Activated T-cell treated with anti-CD3 and anti-CD28 coated beads, Interleukin-2, amount 50 U/mL, for 72 hours (primary cell): ENCODE measurements around the gene MRM2. TPM values are rescaled to one million over a fixed set of nuclear protein-coding genes. Genes with fewer than 3 reads are reported as not detected.

Source experiments
- ATAC-seq, 2 donors: fragments of 150-1000 bp; cut with Tn5 transposase; replicated peaks in 1 of 2; 2 replicates each; pipeline ENCODE4 v1.10.0; 2021; ENCODE audit warnings: moderate library complexity in 2 of 2, mild to moderate bottlenecking in 1 of 2
- DNase-seq, 2 donors: peaks; one replicate each; pipeline ENCODE4 v3.0.0; 2021 to 2022; ENCODE audit warnings: mixed read lengths in 1 of 2
- H3K27ac Mint-ChIP-seq: one replicate; pipeline ENCODE4 v1.8.0; 2022; ENCODE audit warnings: mild to moderate bottlenecking, moderate library complexity, mixed read lengths
- H3K27me3 Mint-ChIP-seq: one replicate; pipeline ENCODE4 v1.8.0; 2022; ENCODE audit warnings: low read depth, mixed read lengths
- H3K36me3 Mint-ChIP-seq, 2 donors: one replicate each; pipeline ENCODE4 v1.8.0; 2022; ENCODE audit warnings: mixed read lengths in 2 of 2, mild to moderate bottlenecking in 1 of 2; ENCODE audit not compliant: insufficient read depth in 2 of 2
- H3K4me1 Mint-ChIP-seq: one replicate; pipeline ENCODE4 v1.8.0; 2022; ENCODE audit warnings: low read depth, mixed read lengths
- H3K4me3 Mint-ChIP-seq, 2 donors: one replicate each; pipeline ENCODE4 v1.8.0; 2022; ENCODE audit warnings: mild to moderate bottlenecking in 2 of 2, mixed read lengths in 2 of 2, moderate library complexity in 2 of 2
- H3K9me3 Mint-ChIP-seq, 2 donors: one replicate each; pipeline ENCODE4 v1.8.0; 2022; ENCODE audit warnings: mixed read lengths in 2 of 2
- total RNA-seq, 2 donors: library from RNA; stranded (reverse); gene quantifications; one replicate each; pipeline ENCODE4 v1.2.3, GENCODE V29; 2022

The MRM2 gene
- total RNA-seq, 2 donors from 2014 or later, result 31.7 to 39.9 TPM

- DNase-seq (no peak), ATAC-seq (peak in 1 of 2 donors; percentile 6)
- no peak overlapping the region for H3K27ac Mint-ChIP-seq
Observed at GRCh38 chr7:2209961-2210323, 32.1 kb downstream of the MRM2 start.

GRCh38 chr7:2209146-2209960 is 32.7 kb downstream of the MRM2 start:
- Mint-ChIP-seq H3K4me1 (peaks cover 5% of the 10 kb centered on the region), H3K4me3 (no peak overlapping the region), H3K27ac (no peak overlapping the region), H3K36me3 (peaks cover 4 to 12% of the 10 kb centered on the region in 2 donors), H3K9me3 (no peaks in the 10 kb centered on the region), H3K27me3 (no peaks in the 10 kb centered on the region)
- peak; percentile 50 to 59 for ATAC-seq
- DNase-seq, result peak; percentile 50 to 57

More at GRCh38 chr7:2209961-2210323, 32.1 kb downstream of the MRM2 start:
- H3K36me3 Mint-ChIP-seq, result peaks cover 4 to 12% of the 10 kb centered on the region in 2 donors
- H3K27me3 Mint-ChIP-seq, result no peaks in the 10 kb centered on the region
- H3K9me3 Mint-ChIP-seq, result no peaks in the 10 kb centered on the region
- no peak overlapping the region for H3K4me3 Mint-ChIP-seq
- H3K4me1 Mint-ChIP-seq, result peaks cover 5% of the 10 kb centered on the region

GRCh38 chr7:2208712-2209111 is 33.3 kb downstream of the MRM2 start:
- Mint-ChIP-seq H3K4me1 (peaks cover 5% of the 10 kb centered on the region), H3K27me3 (no peaks in the 10 kb centered on the region), H3K27ac (no peak overlapping the region), H3K4me3 (no peak overlapping the region), H3K36me3 (peaks cover 4 to 12% of the 10 kb centered on the region in 2 donors), H3K9me3 (no peaks in the 10 kb centered on the region)
- ATAC-seq (no peak), DNase-seq (no peak)

- ATAC-seq, result no peak
- H3K4me3 Mint-ChIP-seq, result no peak overlapping the region
- H3K27ac Mint-ChIP-seq, result no peak overlapping the region
- H3K36me3 Mint-ChIP-seq, result peaks cover 2 to 4% of the 10 kb centered on the region in 2 donors
- no peak for DNase-seq
- no peaks in the 10 kb centered on the region for H3K27me3 Mint-ChIP-seq
- peaks cover 5% of the 10 kb centered on the region for H3K4me1 Mint-ChIP-seq
- H3K9me3 Mint-ChIP-seq, result no peaks in the 10 kb centered on the region
Observed at GRCh38 chr7:2205036-2205780, 36.8 kb downstream of the MRM2 start.

GRCh38 chr7:2204446-2204845 is 37.6 kb downstream of the MRM2 start:
- H3K4me3 Mint-ChIP-seq, result no peak overlapping the region
- no peak for DNase-seq
- H3K36me3 Mint-ChIP-seq, result peaks cover 2 to 6% of the 10 kb centered on the region in 2 donors
- H3K9me3 Mint-ChIP-seq, result no peaks in the 10 kb centered on the region
- no peaks in the 10 kb centered on the region for H3K27me3 Mint-ChIP-seq
- ATAC-seq, result no peak
- no peaks in the 10 kb centered on the region for H3K4me1 Mint-ChIP-seq
- no peak overlapping the region for H3K27ac Mint-ChIP-seq

GRCh38 chr7:2203766-2204300 is 38.2 kb downstream of the MRM2 start:
- DNase-seq (no peak), ATAC-seq (no peak)
- Mint-ChIP-seq H3K4me3 (no peak overlapping the region), H3K4me1 (no peaks in the 10 kb centered on the region), H3K9me3 (no peaks in the 10 kb centered on the region), H3K36me3 (peaks cover under 1 to 8% of the 10 kb centered on the region in 2 donors), H3K27me3 (no peaks in the 10 kb centered on the region), H3K27ac (no peak overlapping the region)

GRCh38 chr7:2202901-2203765 is 38.9 kb downstream of the MRM2 start:
- ATAC-seq, result no peak
- Mint-ChIP-seq H3K4me3 (no peak overlapping the region), H3K27ac (no peak overlapping the region)

GRCh38 chr7:2202361-2202761 is 39.6 kb downstream of the MRM2 start:
- no peak for DNase-seq
- H3K4me1 Mint-ChIP-seq, result no peaks in the 10 kb centered on the region
- H3K27ac Mint-ChIP-seq, result no peak overlapping the region
- no peak for ATAC-seq
- H3K4me3 Mint-ChIP-seq, result no peak overlapping the region
- H3K9me3 Mint-ChIP-seq, result no peaks in the 10 kb centered on the region
- peaks cover 0 to 7% of the 10 kb centered on the region in 2 donors for H3K36me3 Mint-ChIP-seq
- no peaks in the 10 kb centered on the region for H3K27me3 Mint-ChIP-seq

More at GRCh38 chr7:2202901-2203765, 38.9 kb downstream of the MRM2 start:
- H3K27me3 Mint-ChIP-seq, result no peaks in the 10 kb centered on the region
- H3K9me3 Mint-ChIP-seq, result no peaks in the 10 kb centered on the region
- H3K4me1 Mint-ChIP-seq, result no peaks in the 10 kb centered on the region
- H3K36me3 Mint-ChIP-seq, result peaks cover 0 to 6% of the 10 kb centered on the region in 2 donors
- DNase-seq, result no peak

GRCh38 chr7:2201686-2202360 is 40.2 kb downstream of the MRM2 start:
- Mint-ChIP-seq H3K27ac (no peak overlapping the region), H3K9me3 (no peaks in the 10 kb centered on the region), H3K4me3 (no peak overlapping the region), H3K4me1 (no peaks in the 10 kb centered on the region), H3K27me3 (no peaks in the 10 kb centered on the region), H3K36me3 (peaks cover 0 to 11% of the 10 kb centered on the region in 2 donors)
- ATAC-seq, result no peak
- DNase-seq, result no peak

GRCh38 chr7:2201128-2201527 is 40.9 kb downstream of the MRM2 start:
- no peak overlapping the region for H3K4me3 Mint-ChIP-seq
- H3K9me3 Mint-ChIP-seq, result peaks cover 0 to 2% of the 10 kb centered on the region in 2 donors

GRCh38 chr7:2200584-2200980 is 41.4 kb downstream of the MRM2 start:
- H3K4me3 Mint-ChIP-seq, result no peak overlapping the region
- peaks cover 8 to 13% of the 10 kb centered on the region in 2 donors for H3K36me3 Mint-ChIP-seq
- H3K4me1 Mint-ChIP-seq, result no peaks in the 10 kb centered on the region
- no peak for DNase-seq
- H3K27ac Mint-ChIP-seq, result no peak overlapping the region
- H3K27me3 Mint-ChIP-seq, result no peaks in the 10 kb centered on the region
- ATAC-seq, result no peak
- H3K9me3 Mint-ChIP-seq, result peaks cover 0 to 2% of the 10 kb centered on the region in 2 donors

More at GRCh38 chr7:2201128-2201527, 40.9 kb downstream of the MRM2 start:
- Mint-ChIP-seq H3K27ac (no peak overlapping the region), H3K4me1 (no peaks in the 10 kb centered on the region), H3K27me3 (no peaks in the 10 kb centered on the region), H3K36me3 (peaks cover 4 to 11% of the 10 kb centered on the region in 2 donors)
- no peak for DNase-seq
- ATAC-seq, result no peak

- Mint-ChIP-seq H3K27me3 (no peaks in the 10 kb centered on the region), H3K36me3 (peaks cover 8 to 14% of the 10 kb centered on the region in 2 donors), H3K9me3 (peaks cover 0 to 2% of the 10 kb centered on the region in 2 donors), H3K4me1 (no peaks in the 10 kb centered on the region), H3K4me3 (no peak overlapping the region), H3K27ac (no peak overlapping the region)
- ATAC-seq, result no peak
- DNase-seq, result no peak
Observed at GRCh38 chr7:2199956-2200583, 41.9 kb downstream of the MRM2 start.
